Activated naive CD8-positive, alpha-beta T cell treated with anti-CD3 and anti-CD28 coated beads for 36 hours (primary cell): ENCODE measurements around the gene FSTL4. TPM values are rescaled to one million over a fixed set of nuclear protein-coding genes. Genes with fewer than 3 reads are reported as not detected.

Experiments used
- DNase-seq: peaks from one replicate; pipeline ENCODE4 v3.0.0; 2021
- H3K27ac Mint-ChIP-seq: one replicate; pipeline ENCODE4 v1.8.0; 2022; ENCODE audit warnings: mild to moderate bottlenecking, moderate library complexity, mixed read lengths
- H3K27me3 Mint-ChIP-seq: one replicate; pipeline ENCODE4 v1.8.0; 2022; ENCODE audit warnings: mild to moderate bottlenecking, mixed read lengths
- H3K36me3 Mint-ChIP-seq: one replicate; pipeline ENCODE4 v1.8.0; 2021; ENCODE audit warnings: mild to moderate bottlenecking, mixed read lengths
- H3K4me1 Mint-ChIP-seq: one replicate; pipeline ENCODE4 v1.8.0; 2021; ENCODE audit warnings: mixed read lengths
- H3K4me3 Mint-ChIP-seq: one replicate; pipeline ENCODE4 v1.8.0; 2022; ENCODE audit warnings: mild to moderate bottlenecking, moderate library complexity, mixed read lengths
- H3K9me3 Mint-ChIP-seq: one replicate; pipeline ENCODE4 v1.8.0; 2022; ENCODE audit warnings: mixed read lengths
- total RNA-seq, 2 experiments: library from RNA; stranded (reverse); gene quantifications; one replicate each; pipeline ENCODE4 v1.2.3, GENCODE V29; 2021

Gene FSTL4
- total RNA-seq, 2 experiments from 2014 or later, result 0.10 to 0.29 TPM

- H3K4me3 Mint-ChIP-seq, result no peak overlapping the region
- DNase-seq, result no peak
- no peaks in the 10 kb centered on the region for H3K36me3 Mint-ChIP-seq
- H3K9me3 Mint-ChIP-seq, result no peaks in the 10 kb centered on the region
- H3K27ac Mint-ChIP-seq, result no peak overlapping the region
- H3K4me1 Mint-ChIP-seq, result peaks cover 2% of the 10 kb centered on the region
- H3K27me3 Mint-ChIP-seq, result peaks cover 20% of the 10 kb centered on the region
These were observed 139.1 kb downstream of the FSTL4 start for GRCh38 chr5:133473291-133473690.

- H3K4me1 Mint-ChIP-seq, result peaks cover 2% of the 10 kb centered on the region
- H3K27me3 Mint-ChIP-seq, result peaks cover 20% of the 10 kb centered on the region
- no peaks in the 10 kb centered on the region for H3K36me3 Mint-ChIP-seq
- H3K4me3 Mint-ChIP-seq, result no peak overlapping the region
- H3K9me3 Mint-ChIP-seq, result no peaks in the 10 kb centered on the region
- DNase-seq, result no peak
- H3K27ac Mint-ChIP-seq, result no peak overlapping the region
These were observed 139.5 kb downstream of the FSTL4 start for GRCh38 chr5:133472829-133473228.

- DNase-seq, result no peak
These were observed 140.6 kb downstream of the FSTL4 start for GRCh38 chr5:133471699-133472098.

GRCh38 chr5:133470841-133471240 lies 141.5 kb downstream of the FSTL4 start:
- no peak overlapping the region for H3K27ac Mint-ChIP-seq
- H3K9me3 Mint-ChIP-seq, result no peaks in the 10 kb centered on the region
- no peak overlapping the region for H3K4me3 Mint-ChIP-seq
- H3K36me3 Mint-ChIP-seq, result no peaks in the 10 kb centered on the region
- no peak for DNase-seq
- peaks cover 2% of the 10 kb centered on the region for H3K4me1 Mint-ChIP-seq
- H3K27me3 Mint-ChIP-seq, result peaks cover 20% of the 10 kb centered on the region

More at GRCh38 chr5:133471699-133472098, 140.6 kb downstream of the FSTL4 start:
- H3K27me3 Mint-ChIP-seq, result peaks cover 20% of the 10 kb centered on the region
- H3K4me3 Mint-ChIP-seq, result no peak overlapping the region
- H3K9me3 Mint-ChIP-seq, result no peaks in the 10 kb centered on the region
- no peak overlapping the region for H3K27ac Mint-ChIP-seq
- peaks cover 2% of the 10 kb centered on the region for H3K4me1 Mint-ChIP-seq
- H3K36me3 Mint-ChIP-seq, result no peaks in the 10 kb centered on the region

GRCh38 chr5:133469846-133470245 lies 142.5 kb downstream of the FSTL4 start:
- no peak for DNase-seq
- Mint-ChIP-seq H3K36me3 (no peaks in the 10 kb centered on the region), H3K4me1 (peaks cover 4% of the 10 kb centered on the region), H3K27me3 (peaks cover 20% of the 10 kb centered on the region), H3K27ac (no peak overlapping the region), H3K4me3 (no peak overlapping the region), H3K9me3 (no peaks in the 10 kb centered on the region)

- Mint-ChIP-seq H3K27me3 (peaks cover 20% of the 10 kb centered on the region), H3K9me3 (no peaks in the 10 kb centered on the region), H3K4me1 (peaks cover 1% of the 10 kb centered on the region), H3K4me3 (no peak overlapping the region), H3K36me3 (no peaks in the 10 kb centered on the region), H3K27ac (no peak overlapping the region)
- no peak for DNase-seq
These were observed 143.1 kb downstream of the FSTL4 start for GRCh38 chr5:133469252-133469651.

- H3K36me3 Mint-ChIP-seq, result no peaks in the 10 kb centered on the region
- H3K27me3 Mint-ChIP-seq, result peaks cover 14% of the 10 kb centered on the region
- DNase-seq, result no peak
- peaks cover 1% of the 10 kb centered on the region for H3K4me1 Mint-ChIP-seq
- H3K9me3 Mint-ChIP-seq, result no peaks in the 10 kb centered on the region
- no peak overlapping the region for H3K4me3 Mint-ChIP-seq
- H3K27ac Mint-ChIP-seq, result no peak overlapping the region
These were observed 143.7 kb downstream of the FSTL4 start for GRCh38 chr5:133468596-133468995.

- no peaks in the 10 kb centered on the region for H3K9me3 Mint-ChIP-seq
- H3K4me3 Mint-ChIP-seq, result no peak overlapping the region
- H3K27me3 Mint-ChIP-seq, result peaks cover 12% of the 10 kb centered on the region
- no peak overlapping the region for H3K27ac Mint-ChIP-seq
- peaks cover 1% of the 10 kb centered on the region for H3K4me1 Mint-ChIP-seq
- DNase-seq, result no peak
- no peaks in the 10 kb centered on the region for H3K36me3 Mint-ChIP-seq
These were observed 144.4 kb downstream of the FSTL4 start for GRCh38 chr5:133467826-133468463.

GRCh38 chr5:133467335-133467779 lies 145.0 kb downstream of the FSTL4 start:
- H3K9me3 Mint-ChIP-seq, result no peaks in the 10 kb centered on the region
- peaks cover 12% of the 10 kb centered on the region for H3K27me3 Mint-ChIP-seq
- H3K36me3 Mint-ChIP-seq, result no peaks in the 10 kb centered on the region
- no peak for DNase-seq
- no peak overlapping the region for H3K4me3 Mint-ChIP-seq
- peaks cover 1% of the 10 kb centered on the region for H3K4me1 Mint-ChIP-seq
- no peak overlapping the region for H3K27ac Mint-ChIP-seq

GRCh38 chr5:133466556-133467334 lies 145.6 kb downstream of the FSTL4 start:
- no peak for DNase-seq
- H3K27ac Mint-ChIP-seq, result no peak overlapping the region
- peaks cover 1% of the 10 kb centered on the region for H3K4me1 Mint-ChIP-seq

GRCh38 chr5:133464013-133464412 lies 148.3 kb downstream of the FSTL4 start:
- H3K4me3 Mint-ChIP-seq, result no peak overlapping the region
- no peaks in the 10 kb centered on the region for H3K36me3 Mint-ChIP-seq
- DNase-seq, result no peak
- no peaks in the 10 kb centered on the region for H3K9me3 Mint-ChIP-seq
- H3K4me1 Mint-ChIP-seq, result peaks cover 1% of the 10 kb centered on the region
- no peaks in the 10 kb centered on the region for H3K27me3 Mint-ChIP-seq
- no peak overlapping the region for H3K27ac Mint-ChIP-seq

More at GRCh38 chr5:133466556-133467334, 145.6 kb downstream of the FSTL4 start:
- Mint-ChIP-seq H3K36me3 (no peaks in the 10 kb centered on the region), H3K4me3 (no peak overlapping the region), H3K27me3 (peaks cover 6% of the 10 kb centered on the region), H3K9me3 (no peaks in the 10 kb centered on the region)

GRCh38 chr5:133461796-133462516 lies 150.4 kb downstream of the FSTL4 start:
- Mint-ChIP-seq H3K4me1 (peaks cover 1% of the 10 kb centered on the region), H3K27me3 (no peaks in the 10 kb centered on the region), H3K36me3 (no peaks in the 10 kb centered on the region), H3K27ac (no peak overlapping the region), H3K4me3 (no peak overlapping the region), H3K9me3 (no peaks in the 10 kb centered on the region)
- no peak for DNase-seq

- Mint-ChIP-seq H3K9me3 (no peaks in the 10 kb centered on the region), H3K4me3 (no peak overlapping the region), H3K27ac (no peak overlapping the region), H3K27me3 (no peaks in the 10 kb centered on the region), H3K4me1 (no peaks in the 10 kb centered on the region), H3K36me3 (no peaks in the 10 kb centered on the region)
- DNase-seq, result peak; percentile 43
These were observed 152.1 kb downstream of the FSTL4 start for GRCh38 chr5:133460172-133460758.

- Mint-ChIP-seq H3K9me3 (no peaks in the 10 kb centered on the region), H3K4me1 (no peaks in the 10 kb centered on the region), H3K27ac (no peak overlapping the region), H3K36me3 (no peaks in the 10 kb centered on the region), H3K4me3 (no peak overlapping the region), H3K27me3 (no peaks in the 10 kb centered on the region)
- no peak for DNase-seq
These were observed 152.7 kb downstream of the FSTL4 start for GRCh38 chr5:133459474-133460160.
